ENCODE measurements around the gene PRKCH.
A peak's percentile ranks its signal among the peaks of the same experiment; 100 is the strongest.

The PRKCH gene

DNA sequence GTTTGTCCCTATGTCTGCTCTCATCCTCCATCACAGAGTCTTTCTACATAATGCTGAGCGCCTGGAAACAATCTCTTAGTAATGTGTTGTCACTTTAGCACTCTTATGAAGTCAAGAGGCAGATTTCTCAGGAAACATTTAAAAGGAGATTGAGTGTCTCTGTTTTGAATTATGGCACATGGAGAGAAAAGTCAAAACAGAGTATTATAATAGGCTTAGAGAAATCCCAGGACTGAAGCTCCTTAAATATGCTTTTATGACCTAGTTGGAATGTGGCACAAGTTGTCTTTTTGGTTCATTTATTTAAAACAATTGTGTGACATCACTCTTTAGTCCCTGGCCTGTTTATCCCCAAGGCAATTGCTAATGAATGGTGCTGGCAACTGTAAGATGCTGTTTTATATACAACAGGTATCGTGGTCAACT is 256.1 kb downstream of the PRKCH start:
- no peak for DNase-seq

DNA sequence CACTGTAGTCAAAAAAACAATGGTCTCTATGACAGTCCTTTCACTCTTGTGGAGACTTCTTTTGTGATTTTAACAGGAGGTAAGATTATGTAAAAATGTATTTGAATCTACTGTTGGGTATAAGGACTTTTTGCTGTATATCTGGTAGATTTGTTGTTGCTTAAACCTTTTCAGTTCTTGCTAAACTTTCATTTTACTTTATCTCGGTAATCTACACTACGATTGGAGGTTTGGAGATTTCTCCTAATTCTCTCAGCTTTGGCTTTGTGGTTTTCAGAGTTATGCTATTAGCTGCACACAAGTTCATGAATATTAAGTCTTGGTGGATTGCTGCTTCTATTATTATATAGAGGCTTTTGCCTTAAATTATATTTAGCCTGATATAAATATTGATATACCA is 257.4 kb downstream of the PRKCH start:
- DNase-seq: no peak

DNA sequence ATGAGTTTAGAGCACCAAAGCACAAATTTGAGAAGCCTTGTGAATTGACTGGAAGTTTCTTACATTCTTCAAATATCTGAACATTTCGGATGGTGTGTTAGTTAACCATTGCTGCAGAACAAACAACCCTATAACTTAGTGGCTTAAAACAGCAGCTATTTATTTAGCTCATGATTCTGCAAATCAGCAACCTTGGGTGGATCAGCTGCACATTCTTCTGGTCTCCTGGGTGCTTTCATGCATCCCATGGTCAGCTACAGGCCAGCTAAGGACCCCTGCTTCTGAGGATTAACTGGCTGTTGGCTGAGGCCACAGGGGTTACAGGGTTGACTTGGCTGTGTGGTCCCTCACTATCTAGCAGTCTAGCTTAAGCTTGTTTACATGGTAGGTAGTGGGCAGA is 260.0 kb downstream of the PRKCH start:
- no peak for DNase-seq

DNA sequence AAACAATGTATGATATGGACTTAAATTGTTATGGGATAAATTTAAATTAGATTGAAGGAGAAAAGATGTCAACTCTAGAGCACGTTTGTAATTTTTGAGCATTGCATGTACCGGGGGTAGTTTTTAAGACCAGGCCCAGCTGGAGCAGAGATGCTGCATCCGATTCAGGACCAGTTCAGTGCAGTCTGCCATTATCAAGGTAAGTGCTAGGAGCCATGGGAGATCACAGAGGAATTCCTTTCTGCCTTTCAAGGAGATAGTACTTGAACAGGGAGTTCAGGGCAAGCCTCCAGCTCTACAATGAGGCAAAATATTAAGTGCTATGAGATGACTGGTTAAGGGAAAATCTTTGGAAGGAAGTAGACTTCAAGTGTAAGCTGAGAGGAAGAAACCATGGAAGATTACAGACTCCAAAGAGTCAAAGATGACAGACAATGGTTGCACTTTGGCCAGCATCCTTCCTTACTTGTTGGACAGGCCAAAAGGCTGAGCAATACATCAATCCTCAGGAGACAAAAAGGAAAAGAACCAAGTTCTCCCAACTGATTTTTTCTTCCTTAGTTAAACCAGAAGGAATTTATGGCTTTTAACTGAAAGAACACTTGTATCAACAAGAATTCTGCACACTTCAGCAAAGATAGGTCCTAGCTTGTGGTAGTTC is 260.7 kb downstream of the PRKCH start:
- no peak for DNase-seq

DNA sequence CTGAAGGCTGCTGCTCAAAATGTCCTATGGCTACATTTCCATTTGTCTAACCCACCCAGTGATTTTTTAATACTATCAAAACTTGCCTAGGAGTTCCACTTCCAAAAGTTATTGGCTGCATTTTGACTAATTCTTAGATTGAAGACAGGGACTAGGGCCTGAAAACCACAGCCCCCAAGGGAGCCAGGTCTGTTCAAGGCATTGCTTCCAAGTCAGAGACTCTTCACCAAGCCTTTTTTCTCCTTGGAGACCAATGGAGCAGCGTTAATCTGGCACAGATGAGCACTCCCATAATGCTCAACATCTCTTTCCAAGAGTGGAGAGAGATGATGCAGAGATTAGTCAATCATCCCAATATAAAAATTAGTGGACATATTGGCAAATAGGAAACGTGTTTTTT is 261.4 kb downstream of the PRKCH start:
- DNase-seq: no peak

DNA sequence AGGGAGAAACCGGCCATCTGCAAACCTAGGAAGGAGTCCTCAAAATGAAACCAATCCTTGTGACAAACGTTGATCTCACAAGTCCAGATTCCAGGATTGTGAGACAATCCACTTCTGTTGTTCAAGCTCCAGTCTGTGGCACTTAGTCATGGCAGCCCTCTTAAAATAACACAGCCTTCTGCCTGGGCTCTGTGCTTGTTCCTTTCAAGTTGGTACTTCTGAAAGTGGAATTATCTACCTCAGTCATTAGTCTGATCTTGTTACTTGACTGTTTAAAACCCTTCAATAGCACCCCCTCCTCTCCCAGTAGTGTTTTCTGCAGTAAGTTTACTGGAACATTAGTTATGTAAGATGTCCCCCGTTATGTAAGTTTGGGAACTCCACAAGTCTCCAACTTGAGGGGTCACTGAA is 263.0 kb downstream of the PRKCH start:
- DNase-seq: peak in 2 of 58 donors; percentile 14 to 22

DNA sequence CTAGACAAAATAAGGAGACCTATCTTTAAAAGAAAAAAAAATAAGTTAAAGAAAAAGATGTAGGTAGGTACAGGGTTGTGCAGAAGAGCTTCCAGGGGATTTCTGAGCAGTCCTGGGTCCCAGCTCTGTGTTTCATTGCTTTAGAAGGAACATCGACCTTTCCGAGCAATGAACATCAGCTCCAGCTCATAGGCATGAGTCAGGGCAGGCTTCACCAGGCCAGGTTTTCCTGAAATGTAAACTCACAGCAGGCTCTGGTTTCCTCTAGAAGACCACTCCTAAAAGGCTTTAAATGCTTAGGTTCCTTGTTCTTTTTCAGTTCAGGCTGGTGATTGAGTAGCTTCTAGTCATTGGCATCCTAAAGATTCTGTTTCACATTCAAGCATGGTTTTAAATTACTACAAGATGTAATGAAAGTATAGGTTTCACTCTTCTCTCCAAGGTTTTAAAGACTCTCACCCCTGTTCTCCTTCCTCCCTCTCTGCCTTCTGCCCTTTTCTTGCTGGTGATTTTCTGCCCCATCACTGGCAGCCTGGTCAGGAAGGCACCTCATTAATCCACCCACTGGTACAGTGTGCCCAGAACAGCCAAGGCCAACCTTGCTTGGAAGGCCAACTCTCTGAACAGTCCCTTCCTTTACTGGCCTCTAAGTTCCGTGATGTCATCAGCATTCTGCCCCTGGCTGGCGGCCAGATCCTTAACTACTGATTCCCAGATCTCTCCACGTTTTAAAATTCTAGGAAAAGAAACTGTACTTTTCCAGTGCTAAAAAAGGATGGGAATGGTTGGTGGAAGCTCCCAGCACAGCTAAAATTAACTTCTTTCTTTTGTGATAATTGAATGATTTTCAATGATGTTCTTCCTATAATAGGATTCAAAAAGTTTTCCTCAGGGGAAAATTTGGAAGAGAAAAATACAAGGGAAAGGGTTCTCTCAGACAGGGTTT is 264.5 kb downstream of the PRKCH start:
- peak in 22 of 58 donors; percentile 12 to 63 (median 34) for DNase-seq

DNA sequence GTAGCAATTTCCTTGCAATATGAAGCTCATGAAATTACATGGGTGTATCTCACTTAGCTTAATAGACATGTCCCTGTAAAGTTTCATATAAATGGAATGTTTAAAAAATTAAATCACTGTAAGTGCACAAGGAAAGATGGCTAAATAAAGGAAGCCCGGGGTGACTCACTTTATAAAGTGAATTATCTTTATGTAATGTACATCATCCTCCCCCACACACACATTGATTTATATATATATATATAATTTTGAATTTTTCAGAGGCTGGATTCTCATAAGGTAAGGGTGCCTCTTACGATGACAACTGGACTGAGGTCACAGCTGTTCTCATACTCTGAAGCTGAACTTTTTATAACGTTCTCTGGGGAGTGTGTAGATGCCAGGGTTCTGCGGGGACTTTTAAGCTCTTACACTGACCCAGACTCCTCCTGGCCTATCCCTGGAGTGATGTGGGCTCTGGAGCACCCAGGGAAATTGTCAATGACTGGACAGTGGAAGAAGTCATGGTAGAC is 265.2 kb downstream of the PRKCH start:
- no peak for DNase-seq

DNA sequence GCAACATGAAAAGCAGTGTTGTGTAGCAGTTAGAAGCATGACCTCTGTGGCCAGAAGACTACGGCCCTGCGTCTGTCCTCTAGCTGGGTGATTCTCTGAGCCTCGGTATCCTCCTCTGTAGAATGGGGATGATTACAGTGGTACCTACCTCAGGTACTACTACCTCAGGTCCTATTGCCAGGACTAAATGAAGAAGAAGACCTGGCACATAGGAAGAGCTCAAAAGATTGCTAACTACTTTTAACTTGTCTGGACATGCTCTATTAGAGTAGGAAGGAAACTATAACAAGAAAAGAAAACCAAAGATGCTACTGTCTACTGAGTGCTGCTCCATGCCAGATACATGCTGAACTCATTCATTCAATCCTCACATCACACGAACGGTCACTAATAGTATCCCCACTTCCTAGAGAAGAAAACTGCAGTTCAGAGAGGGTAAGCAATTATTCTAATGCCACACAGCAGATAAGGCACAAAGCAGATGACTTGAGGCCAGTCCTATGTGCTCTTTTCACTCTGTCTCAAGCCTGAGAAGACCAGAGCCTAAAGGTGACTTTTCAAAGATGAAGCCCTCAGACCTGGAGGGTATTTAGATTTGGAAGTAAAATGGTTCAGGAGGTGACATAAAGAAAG is 265.8 kb downstream of the PRKCH start:
- DNase-seq: no peak

DNA sequence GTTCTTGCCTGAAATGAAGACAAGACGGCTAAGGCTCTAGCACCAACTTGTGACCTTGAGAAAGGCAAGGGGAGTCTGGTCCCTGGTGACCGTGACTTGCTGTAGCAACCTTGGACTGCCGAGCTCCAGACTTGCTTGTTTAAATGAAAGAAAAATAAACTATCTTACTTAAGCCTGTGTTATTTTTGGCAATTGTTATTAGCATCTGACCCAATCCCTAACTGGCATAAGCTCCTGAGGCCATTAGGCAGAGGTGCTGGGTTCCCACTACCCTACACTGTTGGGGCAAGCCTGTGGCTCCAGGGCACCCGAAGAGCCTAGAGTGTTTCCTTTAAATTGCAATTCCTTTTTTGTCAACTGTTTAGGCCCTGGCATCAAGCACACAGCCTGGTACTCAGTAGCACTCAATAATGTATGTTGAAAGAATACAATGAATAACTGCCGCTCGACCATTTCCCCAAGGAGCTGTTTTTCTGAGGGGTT is 267.1 kb downstream of the PRKCH start:
- no peak for DNase-seq

DNA sequence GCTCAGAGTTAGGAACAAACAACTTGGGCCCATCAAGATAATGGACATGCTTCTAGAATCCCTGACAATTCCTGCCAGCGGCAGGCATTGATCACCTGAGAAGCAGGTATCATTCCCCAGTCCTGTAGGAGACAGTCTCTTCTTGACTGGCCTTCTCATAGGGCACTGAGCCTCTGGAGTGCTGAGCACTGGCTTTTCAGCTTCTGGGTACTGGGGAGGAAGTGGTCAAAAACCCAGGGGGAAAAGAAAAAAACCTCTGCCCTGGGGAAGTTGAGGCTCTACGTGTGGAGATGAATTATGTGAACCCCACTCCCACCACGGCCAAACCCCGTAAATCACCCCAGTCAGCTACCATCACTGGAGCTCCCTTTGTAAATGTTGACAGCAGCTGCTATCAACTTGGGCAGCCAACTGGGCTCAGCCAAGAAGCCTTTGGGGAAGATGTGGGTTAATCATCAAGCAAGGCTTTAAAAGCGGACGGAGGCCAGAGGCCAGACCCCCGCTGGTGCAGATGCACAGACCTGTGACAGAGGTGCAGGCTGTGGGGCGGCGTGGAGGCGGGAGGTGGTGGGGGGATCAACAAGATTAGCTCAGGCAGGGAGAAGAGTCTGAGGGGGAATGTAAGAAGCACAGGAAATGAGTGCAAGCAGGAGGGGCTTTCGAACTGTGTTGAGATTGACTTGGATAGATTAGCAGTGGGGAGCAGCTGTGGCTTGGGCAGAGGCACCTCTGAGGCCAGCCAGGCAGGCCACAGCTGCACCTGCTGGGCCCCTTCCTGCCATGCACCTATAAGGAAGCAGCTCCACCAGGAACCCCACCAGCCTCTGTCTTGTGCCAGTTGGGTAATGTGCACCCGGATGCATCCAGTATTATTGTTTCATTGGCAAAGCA is 268.6 kb downstream of the PRKCH start:
- no peak for DNase-seq

DNA sequence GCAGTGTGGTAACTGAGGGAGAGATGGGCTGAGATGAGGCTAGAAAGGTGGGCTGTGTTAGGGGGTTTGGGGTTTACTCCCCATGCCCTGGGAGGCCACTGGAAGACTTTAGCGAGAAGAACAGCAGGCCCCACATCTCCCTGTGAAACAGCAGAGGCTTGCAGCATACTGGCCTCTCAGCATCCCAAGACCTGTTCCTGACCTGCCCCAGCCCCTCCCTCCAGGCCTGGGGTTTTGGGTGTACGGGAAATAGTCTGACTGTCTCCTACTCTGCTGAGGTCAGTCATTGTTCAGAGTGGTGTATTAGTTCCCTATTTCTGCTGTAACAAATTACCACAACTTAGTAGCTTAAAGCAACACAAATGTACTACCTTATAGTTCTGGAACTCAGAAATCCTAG is 270.5 kb downstream of the PRKCH start:
- no peak for DNase-seq

DNA sequence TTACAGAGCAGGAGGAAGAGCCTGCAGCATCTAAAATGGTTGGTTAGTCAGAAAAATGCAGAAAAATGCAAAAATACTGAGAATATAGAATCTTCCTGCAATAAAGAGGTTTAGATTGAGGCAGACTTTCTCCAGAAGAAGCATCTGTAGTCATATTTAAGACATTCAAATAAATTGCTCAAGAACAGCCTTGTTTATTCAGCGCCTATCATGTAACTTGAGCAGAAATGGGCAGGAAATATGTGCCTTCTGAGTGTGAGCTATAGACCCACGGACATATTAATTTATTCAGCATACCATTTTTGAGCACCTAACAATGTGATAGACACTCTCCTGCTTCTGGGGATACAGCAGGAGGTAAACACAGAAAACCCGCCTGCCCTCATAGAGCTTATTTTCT is 272.0 kb downstream of the PRKCH start:
- DNase-seq: no peak

DNA sequence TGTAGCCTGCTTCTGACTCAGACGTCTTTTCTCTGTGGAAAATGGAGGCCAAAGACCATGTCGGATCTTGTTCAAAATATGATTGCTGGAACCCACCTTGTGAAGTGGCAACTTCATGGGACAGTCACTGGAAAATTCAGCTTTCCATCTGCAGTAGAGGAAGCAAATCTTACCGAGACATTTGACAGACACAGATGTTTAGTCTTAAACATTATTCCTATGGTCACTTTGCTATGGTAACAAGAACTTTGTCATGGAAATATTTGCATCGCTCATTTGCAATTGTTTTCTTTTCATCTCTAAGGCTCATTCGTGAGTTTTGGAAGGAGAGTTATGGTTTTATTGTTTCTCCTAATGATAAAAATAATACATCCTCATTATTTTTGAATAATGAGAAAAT is 275.6 kb downstream of the PRKCH start:
- DNase-seq: no peak

DNA sequence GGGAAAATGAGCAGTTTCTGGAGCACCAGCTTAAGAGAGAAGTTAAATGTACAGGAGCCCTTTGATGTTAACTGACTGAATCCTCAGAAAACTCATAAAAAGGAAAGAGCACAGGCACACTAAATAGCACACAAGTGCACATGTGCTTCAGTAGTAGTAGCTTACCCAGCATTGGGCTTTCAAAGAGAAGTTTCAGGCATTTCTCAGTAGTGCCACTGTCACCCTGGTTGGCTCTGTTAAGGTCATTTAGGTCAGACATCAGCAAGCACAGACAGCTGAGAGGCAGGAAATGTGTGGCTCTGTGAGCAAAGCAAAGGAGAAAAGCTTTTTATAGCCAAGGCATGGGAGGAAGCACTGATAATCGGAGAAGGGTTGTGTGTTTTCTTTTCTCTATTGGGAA is 277.6 kb downstream of the PRKCH start:
- DNase-seq: no peak

DNA sequence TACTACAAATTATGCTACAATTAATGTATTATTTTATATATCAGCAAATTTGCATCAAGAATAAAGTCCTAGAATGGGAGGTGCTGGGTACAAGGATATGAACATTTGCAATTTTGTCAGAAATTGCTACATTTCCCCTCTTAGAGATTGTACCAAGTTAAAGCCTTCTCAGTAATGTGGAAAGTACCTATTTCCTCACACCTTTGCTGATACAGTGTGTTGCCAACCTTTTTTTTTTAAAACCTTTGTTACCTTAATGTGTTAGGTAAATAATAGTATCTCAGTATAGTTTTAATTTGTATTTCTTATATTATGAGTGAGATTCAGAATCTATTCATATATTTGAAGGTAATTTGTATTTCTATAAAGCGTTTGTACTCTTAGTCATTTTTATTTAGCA is 278.6 kb downstream of the PRKCH start:
- DNase-seq: no peak
